ENCODE data around the gene CCND2.

GRCh38 chr12:4320853-4321701 lies 47.5 kb downstream of the CCND2 start, which contains the start of gene TIGAR:
- TF ChIP-seq CTCF (IDR thresholded peaks at IDR 0.05): peak in 1 of 3 experiments; percentile 6
- TF ChIP-seq POLR2A (IDR thresholded peaks at IDR 0.05): peak; percentile 35

All from testis (tissue), 2 donors.